Measurements from ENCODE around the gene PNPLA1.

The PNPLA1 gene

GRCh38 chr6:36339146-36339545 is 69.3 kb downstream of the PNPLA1 start:
- no peak for DNase-seq

- no peak for DNase-seq
These were observed 70.4 kb downstream of the PNPLA1 start for GRCh38 chr6:36340306-36340617.

DNA sequence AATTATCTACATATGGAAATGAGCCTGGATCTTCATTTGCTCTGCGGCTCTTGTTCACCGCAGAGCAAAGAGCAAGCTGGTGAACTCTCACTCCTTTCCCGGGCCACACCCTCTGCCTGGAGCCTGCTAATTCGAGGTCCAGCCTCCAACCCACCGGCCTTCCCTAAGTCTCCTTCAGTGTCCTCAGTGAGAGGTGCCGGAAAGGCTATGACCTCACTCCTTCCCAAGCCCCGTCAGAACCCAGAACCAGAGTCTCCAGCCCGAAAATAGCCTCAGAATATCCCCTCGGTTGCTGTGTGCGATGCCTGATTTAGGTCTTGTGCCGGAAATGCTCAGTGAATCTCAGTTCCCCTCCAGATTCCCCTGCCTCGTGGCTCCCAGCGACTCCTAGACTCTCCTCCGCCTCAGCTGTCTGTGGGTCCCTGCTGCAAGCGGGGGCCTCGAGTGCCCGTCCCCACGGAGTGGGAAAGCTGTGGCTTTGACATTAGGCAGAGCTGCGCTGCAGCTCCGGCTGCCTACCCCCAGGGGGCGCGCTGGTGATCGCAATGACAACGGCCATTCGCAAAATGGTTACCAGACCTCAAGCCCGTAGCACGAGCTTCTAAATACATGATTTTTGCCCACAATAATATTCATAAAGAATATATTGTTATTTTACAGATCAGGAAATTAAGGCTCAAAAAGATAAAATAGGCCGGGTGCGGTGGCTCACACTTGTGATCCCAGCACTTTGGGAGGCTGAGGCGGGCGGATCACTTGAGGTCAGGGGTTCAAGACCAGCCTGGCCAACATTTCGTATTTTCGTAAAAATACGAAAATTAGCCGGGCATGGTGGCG is 71.0 kb downstream of the PNPLA1 start:
- DNase-seq = no peak

- no peak for DNase-seq
These were observed 73.3 kb downstream of the PNPLA1 start for GRCh38 chr6:36343109-36343680.

DNA sequence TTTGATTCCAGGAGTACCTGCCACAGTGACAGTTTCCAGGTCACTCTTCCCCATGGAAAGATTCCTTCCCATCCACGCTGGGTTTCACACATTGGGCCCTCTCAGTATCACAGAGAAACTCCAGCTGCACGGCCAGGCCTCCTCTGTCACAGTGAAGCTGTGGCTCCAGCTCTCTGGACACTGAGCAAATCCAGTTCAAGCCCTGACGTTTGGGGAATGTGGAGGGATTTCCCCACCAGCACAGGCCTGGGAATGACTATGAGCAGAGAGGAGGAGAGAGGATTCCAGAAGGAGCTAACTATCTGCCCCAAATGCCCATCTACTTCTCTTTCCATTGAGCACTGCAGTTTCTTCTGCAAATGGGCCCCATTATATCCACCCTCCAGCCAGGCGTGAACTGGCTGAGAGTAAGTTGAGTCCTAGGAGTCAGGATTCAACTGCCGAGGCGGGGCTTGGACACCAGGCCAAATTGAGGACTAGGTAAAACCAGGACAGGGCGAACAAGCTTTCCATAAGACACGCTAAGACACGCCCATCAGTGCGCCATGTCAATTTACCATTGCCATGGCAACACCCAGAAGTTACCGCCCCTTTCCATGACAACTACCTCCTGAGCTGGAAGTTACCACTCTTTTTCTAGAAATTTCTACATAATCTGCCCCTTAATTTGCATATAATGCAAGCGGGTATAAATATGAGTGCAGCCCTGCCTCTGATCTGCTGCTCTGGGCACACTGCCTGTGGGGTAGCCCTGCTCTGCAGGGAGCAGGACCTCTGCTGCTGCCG is 76.0 kb downstream of the PNPLA1 start:
- no peak for DNase-seq

DNA sequence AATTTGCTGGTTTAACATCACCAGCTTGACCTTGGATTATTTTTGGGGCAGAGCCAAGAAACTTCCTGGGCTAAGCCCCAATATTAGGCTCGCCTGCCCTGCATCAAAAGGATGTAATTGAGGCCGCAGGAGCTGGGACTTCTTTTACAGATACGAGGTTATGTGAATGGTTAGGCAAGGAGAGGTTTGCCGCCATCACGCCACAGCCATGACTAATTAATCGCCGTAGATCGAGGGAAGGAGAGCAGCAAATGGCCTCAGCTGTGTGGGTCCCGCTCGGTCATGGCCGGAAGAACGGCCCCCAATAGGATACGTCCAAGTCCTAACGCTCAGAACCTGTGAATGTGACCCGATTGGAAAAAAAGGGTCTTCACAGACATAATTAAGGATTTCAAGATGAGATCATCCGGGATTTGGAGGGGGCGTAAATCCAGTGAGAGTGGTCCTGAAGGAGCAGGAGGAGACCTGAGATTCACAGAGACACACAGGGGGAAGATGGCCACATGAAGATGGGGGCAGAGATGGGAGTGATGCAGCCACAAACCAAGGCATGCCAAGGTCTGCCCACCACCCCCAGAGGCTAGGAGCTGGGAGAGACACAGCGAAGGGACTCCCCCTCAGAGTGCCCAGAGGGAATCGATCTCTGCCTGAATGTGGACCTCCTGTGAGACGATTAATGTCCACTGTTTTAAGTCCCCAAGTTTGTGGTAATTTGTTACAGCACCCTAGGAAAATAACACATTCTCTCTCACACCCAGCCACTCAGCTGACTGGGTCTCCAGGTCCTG is 76.8 kb downstream of the PNPLA1 start:
- DNase-seq = no peak

DNA sequence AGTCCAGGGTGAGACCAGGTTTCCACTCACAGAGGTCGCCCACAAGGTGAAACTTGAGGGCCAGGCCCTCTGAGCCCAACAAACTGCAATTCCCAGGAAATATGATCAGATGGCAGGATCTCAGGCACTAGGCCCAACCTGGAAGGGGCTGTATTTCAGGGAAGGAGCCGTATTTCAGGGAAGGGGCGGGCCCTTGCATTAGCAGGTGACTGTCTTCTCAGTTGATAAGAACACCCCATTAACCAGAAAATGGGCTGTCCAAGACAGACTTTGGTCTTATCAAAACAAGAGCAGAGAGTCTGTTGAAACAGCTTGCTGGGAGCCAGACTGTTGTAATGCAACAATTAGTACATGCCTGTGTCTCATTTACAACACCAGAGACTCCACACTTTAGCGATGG is 77.8 kb downstream of the PNPLA1 start:
- DNase-seq = no peak

DNA sequence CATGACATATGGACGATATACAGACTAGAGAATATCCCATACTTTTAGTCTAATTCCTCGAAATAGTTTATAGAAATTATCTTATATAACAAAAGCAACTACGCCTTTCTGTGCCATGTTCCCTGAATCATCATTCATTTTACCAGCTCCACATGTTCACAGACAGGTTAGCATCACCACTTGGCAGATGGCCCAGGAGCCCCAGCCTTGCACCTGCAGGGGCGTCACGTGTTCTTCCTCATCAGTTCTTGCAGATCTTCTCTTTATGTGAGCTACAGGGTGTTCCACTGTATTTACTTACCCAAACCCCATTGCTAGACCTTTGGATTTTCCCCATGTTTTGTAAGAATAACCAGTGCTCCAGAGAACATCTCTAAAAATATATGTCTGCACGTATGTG is 79.4 kb downstream of the PNPLA1 start:
- DNase-seq = no peak

GRCh38 chr6:36350082-36350481 is 80.2 kb downstream of the PNPLA1 start:
- no peak for DNase-seq

DNA sequence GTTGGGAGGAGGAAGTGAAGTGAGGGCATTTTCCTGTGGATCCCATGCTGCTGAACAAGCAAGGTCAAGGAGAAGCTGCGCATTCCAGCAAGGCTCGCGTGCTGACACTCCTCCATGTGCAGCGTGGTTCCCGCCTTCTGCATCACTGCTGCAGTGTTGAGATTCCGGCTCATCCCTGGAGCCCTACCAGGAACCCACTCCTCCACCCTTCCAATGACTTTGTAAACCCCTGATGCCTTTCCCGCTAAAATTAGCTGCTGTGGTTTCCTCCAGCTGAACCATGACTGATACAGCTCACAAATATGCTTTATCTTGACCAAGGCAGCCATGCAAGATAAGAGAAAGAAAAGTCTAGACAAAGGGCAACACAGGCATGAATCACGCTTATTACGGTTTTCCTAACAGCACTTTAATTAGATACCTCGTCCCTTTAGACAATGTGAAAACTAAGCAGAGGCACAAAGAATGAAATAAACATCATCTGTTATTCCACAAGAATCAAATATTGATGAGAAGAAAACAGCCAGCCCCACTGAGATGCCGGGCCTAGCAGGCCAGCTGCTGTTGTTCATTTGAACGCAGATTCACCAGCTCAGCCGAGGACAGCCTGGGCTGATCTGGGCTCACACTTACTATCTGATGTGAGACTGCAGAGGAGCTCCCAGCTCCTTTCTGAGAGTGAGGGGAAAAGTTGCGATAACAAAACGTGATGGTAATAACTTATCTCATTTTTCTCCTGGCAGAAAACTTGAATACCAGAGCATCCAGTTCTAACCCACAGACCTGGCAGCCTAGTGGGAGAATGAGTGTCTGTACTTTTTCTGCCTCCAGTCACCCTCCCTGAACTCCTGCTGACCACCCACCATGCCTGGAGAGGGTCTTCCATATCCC is 81.1 kb downstream of the PNPLA1 start:
- DNase-seq = no peak

DNA sequence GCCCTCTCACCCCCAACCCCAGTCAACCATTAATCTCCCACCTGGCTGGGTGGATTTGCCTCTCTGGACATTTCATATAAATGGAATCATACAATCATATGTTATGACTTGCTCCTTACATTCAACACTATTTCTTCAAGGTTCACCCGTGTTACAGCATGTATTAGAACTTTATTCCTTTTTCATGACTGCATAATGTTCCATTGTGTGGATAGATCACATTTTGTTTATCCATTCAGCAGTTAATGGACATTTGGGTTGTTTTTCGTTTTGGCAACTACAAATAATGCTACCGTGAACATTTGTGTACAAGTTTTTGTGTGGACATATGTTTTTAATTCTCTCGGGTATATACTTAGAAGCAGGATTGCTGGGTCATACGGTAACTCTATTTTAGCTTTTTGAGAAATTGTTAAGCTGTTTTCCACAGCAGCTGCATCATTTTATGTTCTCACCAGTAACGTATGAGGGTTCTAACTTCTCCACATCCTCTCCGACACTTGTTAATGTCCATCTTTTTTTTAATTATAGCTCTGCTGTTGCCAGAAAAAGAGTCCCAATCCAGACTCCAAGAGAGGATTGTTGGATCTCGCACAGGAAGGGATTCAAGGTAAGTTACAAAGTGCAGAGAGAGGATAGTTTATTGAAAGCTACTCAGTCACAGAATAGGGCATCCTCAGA is 82.8 kb downstream of the PNPLA1 start:
- DNase-seq = no peak

- DNase-seq = no peak
These were observed 83.6 kb downstream of the PNPLA1 start for GRCh38 chr6:36353411-36353915.

- peak; percentile 83 for DNase-seq
These were observed 86.0 kb downstream of the PNPLA1 start for GRCh38 chr6:36355819-36356218.

GRCh38 chr6:36357872-36358225 is 88.0 kb downstream of the PNPLA1 start:
- no peak for DNase-seq
